Right lobe of liver (tissue), 4 donors: Measurements from ENCODE around the gene LRCH1.

Experiments used
- CTCF ChIP-seq, 4 donors: fragments of 200-600 bp in 3 of 4; fragments of 450-650 bp in 1 of 4; IDR thresholded peaks; one replicate each; pipeline versions ENCODE4 v1.5.1 to v1.8.0; 2016 to 2022; ENCODE audit warnings: antibody characterized with exemption in 4 of 4, mild to moderate bottlenecking in 2 of 4
- POLR2A ChIP-seq: fragments of 450-650 bp; IDR thresholded peaks from one replicate; pipeline ENCODE4 v1.6.1; 2017; ENCODE audit warnings: antibody characterized with exemption, mild to moderate bottlenecking
- donor health status: DM: no; HTN: no; CAD: no.
- donor health status: DM: no; HTN: no; CAD: no.
- donor health status: DM: no; HTN: yes; CAD: no.

- TF ChIP-seq CTCF (IDR thresholded peaks at IDR 0.05) (no peak), POLR2A (no peak)
Measured at GRCh38 chr13:46615888-46616531, 63.0 kb downstream of the LRCH1 start.
